HFF-Myc (cell line): ENCODE measurements around the gene HSD11B2.

Experiments
- DNase-seq: peaks from one replicate; pipeline ENCODE4 v3.0.0-alpha.2; 2011; ENCODE audit warnings: low read depth; ENCODE audit errors: extremely low read depth
- H3K4me3 ChIP-seq: replicated peaks from 2 replicates; pipeline ENCODE4 v1.5.1; 2011; ENCODE audit warnings: low read depth, mild to moderate bottlenecking, control low read depth, low read length
- TF ChIP-seq, protein P1 (sequence below): IDR thresholded peaks from 2 replicates; pipeline ENCODE4 v1.5.1; 2012; ENCODE audit warnings: mild to moderate bottlenecking, low read depth, low read length, control low read depth; ENCODE audit errors: missing control alignments

Gene HSD11B2

DNA sequence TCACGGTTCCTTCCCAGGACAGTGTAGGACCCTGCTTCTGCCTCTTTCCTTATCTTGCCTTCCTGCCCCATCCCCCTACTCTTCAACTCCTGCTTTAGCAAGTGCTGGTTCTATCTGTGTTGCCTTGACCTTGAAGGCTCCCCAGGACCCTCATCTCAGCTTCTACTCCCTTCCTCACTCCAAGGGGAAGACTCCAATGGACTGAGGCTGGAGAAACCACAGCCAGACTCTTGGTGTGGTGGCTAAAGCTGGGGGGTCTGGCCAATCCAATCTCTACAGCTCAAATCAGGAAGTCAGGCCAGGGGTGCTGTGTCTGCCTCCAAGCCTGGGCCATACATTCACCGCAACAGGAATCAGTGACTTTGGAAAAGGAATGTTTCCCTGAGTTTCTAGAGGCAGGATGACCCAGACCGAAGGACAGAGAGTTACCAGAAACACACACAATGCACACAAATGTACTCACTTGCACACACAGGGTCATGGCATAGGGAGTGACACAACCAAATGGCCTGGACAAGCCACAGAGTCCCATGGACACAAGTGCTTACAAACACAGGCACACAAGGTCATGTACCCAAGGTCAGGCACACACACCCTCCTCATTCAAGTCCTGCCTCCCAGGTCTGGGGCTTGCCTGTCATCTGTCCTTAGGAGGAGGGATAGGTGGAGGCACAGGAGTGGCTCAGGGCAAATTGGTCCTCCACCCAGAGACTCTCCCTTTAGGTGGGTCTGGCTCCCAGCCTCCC, 1.7 kb upstream of the HSD11B2 start:
- no peak overlapping the region for H3K4me3 ChIP-seq
- TF ChIP-seq, protein P1, sequence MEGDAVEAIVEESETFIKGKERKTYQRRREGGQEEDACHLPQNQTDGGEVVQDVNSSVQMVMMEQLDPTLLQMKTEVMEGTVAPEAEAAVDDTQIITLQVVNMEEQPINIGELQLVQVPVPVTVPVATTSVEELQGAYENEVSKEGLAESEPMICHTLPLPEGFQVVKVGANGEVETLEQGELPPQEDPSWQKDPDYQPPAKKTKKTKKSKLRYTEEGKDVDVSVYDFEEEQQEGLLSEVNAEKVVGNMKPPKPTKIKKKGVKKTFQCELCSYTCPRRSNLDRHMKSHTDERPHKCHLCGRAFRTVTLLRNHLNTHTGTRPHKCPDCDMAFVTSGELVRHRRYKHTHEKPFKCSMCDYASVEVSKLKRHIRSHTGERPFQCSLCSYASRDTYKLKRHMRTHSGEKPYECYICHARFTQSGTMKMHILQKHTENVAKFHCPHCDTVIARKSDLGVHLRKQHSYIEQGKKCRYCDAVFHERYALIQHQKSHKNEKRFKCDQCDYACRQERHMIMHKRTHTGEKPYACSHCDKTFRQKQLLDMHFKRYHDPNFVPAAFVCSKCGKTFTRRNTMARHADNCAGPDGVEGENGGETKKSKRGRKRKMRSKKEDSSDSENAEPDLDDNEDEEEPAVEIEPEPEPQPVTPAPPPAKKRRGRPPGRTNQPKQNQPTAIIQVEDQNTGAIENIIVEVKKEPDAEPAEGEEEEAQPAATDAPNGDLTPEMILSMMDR = no peak
- no peak for DNase-seq

DNA sequence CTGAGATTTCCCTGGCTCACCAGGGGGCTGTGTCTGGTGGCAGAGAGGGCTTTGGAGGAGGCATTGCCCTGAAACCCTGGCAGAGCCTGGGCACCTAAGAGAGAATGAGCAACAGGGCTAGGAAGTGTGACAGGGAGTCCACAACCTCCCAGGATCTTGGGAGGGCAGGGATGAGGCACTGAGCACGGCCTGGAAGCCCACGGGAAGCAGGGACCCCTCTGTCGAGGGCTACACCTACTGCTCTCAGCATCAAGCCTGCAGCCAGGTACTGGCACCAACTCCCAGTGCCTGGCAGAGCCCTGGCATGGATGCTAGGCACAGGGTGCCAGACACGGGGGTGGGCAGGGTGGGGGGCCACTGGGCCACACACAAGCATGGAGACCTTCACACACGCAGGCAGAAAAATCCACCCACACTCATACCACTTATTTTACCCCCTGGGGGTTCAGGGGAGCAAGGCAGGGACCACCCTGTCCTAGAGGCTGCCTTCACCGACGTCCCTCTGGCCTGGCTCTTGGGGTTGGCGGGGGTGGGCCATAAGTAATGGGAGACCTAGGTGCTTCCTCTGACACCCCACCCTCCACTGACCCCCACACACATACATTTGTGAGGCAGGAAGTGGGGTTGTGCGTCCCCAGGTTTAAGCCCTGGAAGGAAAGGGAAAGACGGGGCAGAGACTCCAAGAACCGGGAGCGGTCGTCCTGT, 970 bp upstream of the HSD11B2 start:
- peak overlapping the region; percentile 36 for H3K4me3 ChIP-seq
- no peak for DNase-seq
- TF ChIP-seq, protein P1 = no peak

DNA sequence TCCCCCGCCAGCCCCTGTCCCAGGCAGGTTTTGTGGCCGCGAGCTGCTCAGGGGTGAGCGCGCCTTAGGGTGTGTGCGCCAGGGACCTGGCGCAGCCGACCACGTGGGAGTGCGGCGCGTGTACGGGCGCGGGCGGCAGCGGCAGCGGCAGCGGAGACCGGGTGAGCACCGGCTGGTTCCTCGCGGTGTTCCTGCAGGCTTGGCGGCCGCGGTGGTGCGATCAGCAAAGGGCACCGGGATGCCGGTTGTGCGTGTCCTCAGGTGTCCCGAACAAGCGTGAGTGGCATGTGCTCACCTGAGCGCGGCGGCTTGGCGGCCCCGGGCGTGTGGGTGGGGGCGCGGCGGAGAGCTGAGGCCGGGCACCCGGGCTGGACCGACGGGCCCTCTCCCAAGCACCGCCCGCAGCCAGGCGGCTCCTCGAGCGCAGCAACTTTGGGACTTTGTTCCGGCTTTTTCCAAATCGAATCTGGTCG, 381 bp upstream of the HSD11B2 start:
- TF ChIP-seq, protein P1 = no peak
- DNase-seq = no peak
- H3K4me3 ChIP-seq = peak overlapping the region; percentile 36

DNA sequence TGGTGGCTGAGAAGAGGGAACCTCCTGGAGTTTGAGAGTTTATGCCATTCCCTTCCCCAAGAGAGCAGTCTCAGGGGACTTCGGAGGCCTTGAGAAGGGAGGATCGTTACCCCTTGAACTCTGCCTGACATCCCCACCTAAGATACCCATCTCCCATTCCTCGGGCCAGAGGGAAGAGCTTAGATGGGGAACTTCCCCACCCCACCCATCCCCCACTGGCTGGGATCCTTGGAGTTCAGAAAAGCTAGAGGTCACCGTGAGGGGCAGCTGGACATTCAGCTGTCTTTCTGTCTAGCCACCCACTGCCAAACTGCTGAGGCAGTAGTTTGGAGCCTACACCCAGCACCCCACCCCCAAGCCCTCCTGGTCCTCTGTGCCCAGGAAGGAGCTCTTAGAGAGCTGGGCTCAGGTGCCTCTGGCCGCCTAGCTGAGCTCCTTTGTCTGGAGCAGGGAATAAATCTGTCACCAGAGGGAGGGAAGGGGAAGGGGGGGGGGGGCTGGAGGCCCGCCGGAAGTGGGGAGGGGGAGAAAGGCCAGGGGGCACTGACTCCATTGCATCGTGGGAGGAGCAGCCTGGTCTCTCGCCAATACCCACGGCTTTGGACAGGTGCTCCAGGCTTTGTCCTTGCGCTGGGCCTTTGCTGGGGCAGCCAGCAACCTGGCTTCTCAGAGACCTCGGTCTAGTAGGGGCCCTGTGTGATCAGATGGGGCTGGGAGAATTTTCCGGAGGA, 1.0 kb downstream of the HSD11B2 start:
- no peak for DNase-seq
- TF ChIP-seq, protein P1 = no peak
- no peak overlapping the region for H3K4me3 ChIP-seq

DNA sequence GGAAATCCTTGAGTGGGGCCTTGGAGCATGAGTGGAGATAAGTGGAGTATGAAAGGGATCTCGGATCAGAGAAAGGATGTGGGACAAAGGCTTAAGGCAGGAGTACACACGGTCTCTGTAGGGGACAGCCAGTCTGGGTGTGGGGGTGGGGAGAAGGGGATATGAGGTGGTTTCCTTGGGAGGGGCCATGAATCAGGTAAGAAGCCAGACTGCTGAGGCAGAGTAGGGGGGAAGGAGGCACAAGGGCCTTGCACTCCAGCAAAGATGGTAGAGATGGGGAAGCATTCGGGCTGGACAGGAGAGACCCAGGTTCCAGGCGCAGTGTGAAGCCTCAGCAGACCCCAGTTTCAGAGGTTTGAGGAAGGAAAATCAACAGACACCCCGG, 1.6 kb downstream of the HSD11B2 start:
- no peak overlapping the region for H3K4me3 ChIP-seq
- DNase-seq = no peak
- TF ChIP-seq, protein P1 = no peak

DNA sequence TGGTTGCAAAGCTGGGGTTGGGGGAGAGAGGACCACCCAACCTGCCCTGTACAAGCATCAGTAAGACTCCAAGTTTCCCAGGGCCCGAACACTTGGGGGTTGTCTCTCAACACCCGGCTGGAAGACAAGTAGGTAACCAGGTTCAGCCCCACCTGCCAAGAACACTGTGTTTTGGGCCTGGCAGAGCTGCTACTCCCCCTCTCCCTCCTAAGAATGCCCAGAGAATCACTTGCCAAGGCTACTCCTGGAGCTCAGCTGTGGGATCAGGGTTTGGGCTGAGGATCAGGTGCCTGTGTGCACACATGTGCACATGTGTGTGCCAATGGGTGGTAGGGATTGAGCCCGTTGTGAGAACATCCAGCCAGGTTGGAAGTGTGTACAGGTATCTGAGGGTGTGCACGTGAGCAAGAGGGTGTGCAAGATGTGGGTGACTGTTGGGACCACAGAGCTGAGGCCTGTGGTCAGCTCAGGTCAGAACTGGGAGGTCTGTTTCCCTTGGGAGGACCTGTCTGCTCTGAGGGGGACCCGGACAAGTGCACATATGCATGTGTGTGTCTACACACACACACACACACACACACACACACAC, 2.3 kb downstream of the HSD11B2 start:
- H3K4me3 ChIP-seq = no peak overlapping the region
- DNase-seq = no peak
- TF ChIP-seq, protein P1 = no peak
